GM19452 (cell line): ENCODE measurements around the gene SLX4.

ENCODE experiments used
- ATAC-seq: cut with Tn5 transposase; IDR thresholded peaks from one replicate; pipeline ENCODE4 v1.9.1; 2021; ENCODE audit not compliant: unreplicated experiment

The SLX4 gene

DNA sequence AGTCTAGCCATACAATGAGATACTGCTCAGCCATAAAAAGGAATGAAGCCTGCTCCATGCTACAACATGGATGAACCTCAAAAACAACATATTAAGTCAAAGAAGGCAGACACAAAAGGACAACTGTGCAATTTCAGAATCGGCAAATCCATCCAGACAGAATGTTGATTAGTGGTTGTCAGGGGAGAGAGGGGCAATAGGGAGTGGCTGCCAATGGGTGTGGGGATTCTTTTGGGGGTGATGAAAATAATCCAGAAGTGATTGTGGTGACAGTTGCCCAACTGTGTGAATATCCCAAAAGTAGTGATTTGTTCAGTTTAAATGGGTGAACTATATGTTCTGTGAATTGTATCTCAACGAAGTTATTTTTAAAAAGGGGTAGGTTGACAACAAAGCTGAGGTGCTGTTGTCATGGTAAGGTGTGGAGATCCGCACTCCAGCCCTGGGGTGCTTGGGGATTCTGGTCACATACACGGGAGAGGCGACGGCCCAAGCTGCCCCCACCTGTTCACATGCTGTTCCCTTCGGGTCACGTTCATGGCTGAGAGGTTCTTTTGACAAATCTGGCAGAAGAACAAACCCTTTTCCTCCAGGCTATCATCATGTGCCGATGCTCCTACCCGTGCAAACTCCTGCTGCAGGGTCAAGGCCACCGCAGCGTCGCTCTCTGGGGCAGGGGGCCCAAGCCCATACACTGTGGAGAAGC is 9.6 kb downstream of the SLX4 start:
- ATAC-seq = no peak

DNA sequence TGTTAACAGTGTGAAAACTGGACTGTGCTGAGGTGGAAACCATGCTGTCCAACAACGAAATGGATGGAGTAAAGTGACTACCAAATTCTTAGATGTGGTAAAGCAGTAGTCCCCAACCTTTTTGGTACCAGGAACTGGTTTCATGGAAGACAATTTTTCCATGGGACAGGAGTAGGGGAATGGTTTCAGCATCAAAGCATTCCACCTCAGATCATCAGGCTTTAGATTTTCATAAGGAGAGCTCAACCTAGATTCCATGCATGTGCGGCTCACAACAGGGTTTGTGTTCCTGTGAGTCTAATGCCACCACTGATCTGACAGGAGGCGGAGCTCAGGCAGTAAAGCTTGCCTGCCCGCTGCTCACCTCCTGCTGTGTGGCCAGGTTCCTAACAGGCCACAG is 11.5 kb downstream of the SLX4 start:
- no peak for ATAC-seq

DNA sequence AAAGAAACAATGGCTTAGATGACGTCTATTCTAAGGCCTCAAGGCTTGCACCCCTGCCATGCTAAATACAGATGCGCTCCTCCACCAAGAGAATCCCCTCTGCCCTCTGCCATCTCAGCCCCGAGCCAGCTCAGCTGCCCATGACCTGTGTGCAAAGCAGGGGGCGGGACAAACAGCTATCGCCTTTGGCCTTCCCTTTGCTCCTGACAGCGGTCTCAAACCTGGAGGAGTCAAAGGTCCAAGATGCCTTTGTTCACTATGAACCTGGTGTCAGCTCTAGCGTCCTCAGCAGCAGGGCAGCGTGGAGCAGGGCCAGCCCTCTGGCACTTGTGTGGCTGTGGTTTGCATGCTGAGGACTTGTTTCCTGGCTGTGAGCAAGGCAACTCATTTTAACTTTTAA is 12.3 kb downstream of the SLX4 start:
- no peak for ATAC-seq

DNA sequence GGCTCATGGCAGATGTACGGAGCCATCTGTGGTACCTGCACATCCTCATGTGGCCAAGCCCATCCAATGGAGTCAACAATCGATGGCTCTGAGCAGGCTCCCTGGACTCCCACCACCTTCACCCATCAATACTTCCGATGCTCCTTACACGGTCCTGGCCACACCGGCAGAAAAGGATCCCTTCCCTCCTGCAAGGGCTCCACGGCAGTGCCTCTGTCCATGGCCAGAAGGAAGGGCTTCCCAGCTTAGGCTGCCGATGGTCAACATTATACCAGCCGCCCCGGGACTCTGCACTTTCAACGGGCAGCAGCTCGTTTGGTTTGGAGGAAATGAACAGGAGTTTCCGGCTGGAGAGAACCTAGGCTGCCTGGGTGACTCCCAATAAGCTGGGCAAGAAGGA is 13.2 kb downstream of the SLX4 start:
- no peak for ATAC-seq

DNA sequence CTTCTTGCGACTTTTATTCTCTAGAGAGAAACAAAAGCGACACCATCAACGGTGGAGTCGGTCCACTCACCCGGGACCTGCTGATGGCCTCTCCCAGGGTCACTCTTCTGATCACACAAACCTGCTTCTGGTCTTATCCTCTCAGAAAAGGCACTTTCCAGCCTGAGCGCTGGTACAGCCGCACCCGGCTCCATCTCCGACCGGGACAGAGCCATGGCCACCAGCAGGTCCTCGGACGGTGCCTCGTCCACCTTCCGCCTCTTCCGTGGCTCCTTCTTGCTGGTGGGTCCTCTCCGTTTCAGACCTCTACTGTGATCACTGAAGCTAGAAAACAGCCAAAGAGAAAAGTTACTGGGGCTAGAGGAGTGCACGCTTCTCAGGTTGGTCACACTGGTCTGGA is 13.7 kb downstream of the SLX4 start:
- ATAC-seq = no peak

DNA sequence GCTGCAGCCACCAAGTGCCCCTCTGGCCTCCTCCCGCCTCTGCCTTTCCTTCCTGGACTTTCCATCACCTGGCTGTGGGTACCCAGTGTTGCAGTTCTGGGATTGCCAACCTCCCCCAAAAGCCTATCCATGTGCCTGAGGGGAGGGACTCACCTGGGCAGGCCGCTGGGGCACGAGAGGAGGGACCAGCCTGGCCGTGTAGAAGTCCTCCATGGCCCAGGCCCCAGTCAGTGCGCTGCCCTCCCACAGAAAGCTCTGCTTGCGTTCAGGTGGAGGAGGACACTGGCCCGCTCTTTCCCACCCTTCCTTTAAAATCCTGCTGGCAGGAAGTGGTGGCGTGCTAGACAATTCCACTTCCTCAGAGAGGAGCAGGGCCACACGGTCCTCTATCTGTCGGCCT is 14.2 kb downstream of the SLX4 start:
- ATAC-seq = no peak

DNA sequence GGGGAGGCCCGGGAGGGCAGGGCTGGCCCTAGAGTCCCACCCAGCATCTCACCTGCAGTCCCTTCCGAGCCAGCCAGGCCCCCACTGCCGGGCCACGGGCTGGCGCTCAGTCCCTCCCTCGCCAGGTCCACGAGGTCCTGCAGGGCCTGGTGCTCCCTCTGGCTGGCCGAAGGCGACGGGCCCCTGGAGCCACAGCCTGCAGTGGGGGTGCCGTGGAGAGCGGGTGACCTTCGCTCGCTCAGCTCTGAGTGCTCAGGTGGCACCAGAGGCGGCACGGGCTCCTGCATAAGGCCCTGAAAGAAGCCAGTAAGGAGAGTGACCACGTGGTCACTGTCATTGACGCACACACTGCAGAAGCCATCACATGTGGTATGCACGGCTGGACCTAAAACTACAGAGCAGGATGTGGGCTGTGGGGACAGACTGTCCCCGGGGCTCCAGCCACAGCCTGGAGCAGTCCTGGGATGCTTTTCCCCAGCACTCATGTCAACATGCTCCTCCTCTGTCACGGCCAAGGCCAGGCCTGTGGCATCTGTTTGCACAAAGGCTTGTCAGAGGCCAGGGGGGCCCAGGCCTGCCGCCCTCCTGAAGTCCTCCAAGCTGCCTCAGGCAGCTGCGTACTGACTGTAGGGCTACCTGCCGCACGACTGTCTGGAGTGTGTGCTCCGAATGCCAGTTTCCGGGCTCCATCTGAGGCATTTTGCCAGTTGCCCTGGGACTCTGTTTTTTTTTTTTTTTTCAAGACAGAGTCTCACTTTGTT is 15.1 kb downstream of the SLX4 start:
- ATAC-seq = no peak

DNA sequence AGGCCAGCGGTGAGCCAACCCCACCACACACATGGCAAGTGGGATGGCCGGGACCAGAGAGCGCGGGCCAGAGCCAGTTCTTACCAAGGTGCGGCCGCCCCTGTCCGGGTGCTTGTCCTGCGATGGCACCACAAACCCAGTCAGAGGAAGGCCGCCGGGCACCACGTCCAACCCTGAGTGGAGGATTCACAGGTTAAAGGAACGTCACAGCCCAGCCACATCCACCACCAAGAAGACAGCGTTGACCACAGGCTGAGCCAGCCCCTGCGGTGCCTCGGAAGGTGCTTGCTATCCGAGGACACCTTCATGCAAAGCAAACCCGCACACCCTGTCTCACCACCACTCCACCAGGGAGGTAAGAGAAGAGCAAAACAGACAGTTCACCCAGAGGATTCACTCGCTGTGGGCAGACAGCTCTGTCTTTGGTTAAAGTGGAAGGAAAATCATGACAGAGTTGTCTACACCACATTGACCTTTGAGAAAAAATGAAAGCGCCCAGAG is 15.8 kb downstream of the SLX4 start:
- ATAC-seq = no peak

DNA sequence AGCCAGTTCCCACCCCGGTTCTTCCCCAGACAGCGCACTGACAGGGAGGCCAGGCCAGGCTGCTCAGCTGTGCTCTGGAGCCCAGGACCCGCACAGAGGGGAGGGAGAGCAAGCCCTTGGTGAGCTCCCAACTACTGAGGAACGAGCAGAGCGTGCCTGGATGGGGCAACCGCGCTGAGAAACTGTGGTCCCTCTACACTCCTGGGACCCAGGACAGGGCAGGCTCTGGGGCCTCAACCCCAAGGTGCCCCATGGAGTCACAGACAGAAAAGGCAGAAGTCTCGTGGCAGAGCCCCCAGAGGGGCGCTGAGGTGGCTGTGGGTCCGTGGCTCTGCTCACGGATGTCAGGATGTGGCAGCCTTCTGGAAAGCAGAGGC is 16.3 kb downstream of the SLX4 start:
- ATAC-seq = no peak

DNA sequence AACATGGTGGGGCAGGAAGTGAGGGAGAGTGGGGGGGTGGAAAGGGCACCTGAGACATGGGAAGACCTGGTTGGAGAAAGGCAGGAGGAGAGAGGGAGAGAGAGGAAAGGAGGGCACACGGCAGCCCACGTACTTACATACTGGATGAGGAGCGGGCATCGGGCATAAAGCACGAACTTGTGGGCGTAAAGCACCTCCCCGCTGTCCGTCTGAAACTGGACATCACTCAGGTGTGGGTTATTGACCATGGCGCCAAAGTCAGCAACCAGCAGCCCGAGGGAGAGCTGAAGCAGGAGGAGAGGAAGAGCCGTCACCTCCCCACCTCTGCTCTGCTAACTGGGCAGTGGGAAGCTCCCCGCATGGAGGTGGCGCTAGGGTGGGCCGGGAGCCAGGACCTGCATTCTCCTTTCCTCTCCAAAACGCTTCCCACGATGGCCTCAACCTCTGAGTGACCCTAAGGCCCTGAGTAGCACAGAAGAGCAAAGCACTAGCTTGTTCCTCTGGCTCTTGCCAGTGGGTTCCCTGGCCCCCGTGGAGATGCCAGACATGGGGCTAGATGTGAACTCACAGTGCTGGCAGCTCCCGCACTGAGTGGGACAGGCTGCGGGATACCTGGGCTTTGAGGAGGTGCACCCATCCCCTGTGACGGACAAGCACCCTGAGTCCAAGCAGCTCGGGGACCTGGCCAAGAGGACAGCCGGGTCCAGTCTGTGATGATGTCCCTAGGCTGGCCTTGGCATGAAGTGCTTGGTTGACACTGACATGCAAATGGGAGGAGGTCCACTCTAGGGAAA is 16.9 kb downstream of the SLX4 start:
- no peak for ATAC-seq

DNA sequence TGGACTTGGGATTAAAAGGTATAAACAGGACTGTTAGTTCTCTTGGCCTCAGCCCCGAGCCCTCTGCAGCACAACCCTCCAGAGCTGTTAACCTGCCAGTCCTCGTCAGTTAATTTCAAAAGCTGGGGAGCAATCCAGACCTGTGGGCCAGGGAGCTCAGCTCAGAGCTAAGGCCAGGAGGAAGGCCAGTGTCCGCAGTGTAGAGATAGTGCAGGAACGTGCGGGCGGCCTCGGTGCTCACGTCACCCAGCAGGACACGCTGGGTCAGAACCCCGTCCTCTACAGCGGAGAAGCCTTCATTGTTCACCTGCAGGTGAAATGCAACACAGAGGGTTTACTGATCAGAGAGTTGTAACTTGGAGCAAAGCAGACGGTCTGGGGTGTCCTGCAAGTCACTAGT is 18.8 kb downstream of the SLX4 start:
- ATAC-seq = no peak

DNA sequence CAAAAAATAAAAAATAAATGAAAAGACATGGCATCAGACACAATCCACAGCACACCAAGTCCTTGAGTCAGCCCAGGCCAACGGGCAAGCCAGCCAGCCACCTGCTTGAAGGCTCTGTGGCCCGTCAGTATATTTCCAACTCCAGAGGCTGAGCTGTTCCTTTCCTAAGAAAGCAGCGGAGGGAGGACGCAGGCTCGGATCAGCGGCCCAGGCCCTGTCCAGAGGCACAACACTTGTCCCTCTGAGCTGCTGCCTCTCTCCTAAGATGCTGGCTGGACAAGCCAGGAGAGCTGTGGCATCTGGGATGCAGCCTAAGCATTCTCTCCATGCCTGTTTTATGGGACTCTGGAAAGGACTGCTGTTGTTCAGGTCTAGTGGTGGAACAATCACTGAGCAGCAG is 19.4 kb downstream of the SLX4 start:
- no peak for ATAC-seq

DNA sequence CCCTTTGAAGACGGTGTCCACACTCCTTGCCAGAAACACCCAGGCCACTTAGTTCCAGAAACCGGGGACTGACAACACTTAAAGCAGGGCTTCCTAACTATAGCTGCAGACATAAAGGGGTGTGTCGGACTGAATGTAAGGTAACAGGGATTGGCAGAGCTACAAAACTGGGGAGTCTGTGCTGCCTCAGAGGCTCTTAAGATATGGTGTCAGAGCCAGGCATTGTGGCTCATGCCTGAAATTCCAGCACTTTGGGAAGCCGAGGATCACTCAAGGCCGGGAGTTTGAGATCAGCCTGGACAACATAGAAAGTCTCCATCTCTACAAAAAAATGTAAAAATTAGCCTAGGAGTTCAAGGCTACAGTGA is 20.0 kb downstream of the SLX4 start:
- no peak for ATAC-seq

DNA sequence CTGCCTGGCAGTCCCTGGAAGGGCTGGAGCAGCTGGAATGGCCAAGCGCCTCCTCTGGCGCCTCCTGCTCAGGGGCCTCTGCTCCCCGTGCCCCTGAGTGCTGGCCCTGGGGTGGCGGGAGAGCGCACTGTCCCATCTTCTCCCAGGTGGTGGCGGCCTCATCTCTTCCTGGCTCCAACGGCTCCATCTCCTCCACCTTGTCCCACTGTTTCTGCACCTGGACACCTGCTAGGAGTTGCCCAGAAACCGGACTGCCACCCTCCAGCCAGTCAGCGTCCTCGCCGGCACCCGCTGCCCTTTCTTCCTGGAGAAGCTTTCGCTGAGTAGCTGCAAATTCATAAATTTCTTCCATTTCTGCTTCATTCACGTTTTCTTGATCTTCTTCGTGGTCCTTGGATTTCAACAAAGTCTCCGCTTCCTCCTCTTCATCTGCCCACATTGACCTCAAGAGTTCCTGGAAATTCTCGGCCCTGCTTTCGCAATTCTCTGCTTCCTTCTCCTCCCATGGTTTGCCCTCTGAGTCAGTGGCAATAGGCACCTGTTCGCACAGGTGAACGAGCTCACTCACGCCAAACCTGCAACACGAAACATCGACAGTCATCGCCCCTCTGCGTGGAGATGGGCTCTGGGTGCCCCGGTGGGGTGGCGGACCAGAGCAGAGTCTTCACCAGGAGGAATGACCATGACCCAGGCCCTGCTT is 20.5 kb downstream of the SLX4 start:
- ATAC-seq = no peak

DNA sequence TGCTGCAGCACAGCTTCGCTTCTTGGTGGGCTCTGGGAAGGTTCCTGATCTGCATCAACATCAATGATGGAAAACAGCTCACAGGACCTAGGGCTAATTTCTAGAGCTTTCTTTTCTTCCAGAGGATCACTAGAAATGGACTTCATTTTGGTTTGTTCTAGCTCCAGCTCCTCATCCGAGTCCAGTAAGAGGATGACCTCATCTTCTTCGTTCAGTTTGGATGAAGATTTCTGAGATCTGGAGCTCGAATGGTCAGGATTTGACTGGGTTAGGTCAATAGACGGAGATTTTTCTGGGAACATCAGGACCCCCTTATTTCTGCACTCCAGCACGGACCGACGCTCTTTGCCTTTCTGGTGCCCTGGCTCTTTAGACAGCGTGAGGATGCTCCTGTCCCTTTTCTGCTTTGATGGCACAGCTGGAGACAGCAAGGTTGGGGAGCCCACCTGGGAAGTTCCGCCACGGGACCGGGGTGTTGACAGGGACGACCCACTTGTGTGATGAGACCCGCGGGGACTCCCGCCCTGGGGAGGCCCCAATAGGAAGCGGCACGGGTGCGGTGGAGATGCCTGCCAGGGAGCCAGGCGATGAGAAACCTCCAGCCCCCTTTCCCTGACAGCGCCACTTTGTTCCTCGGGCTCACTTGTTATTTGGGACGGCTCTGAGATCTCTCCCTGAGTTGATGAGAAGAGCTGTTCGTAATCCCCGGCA is 21.3 kb downstream of the SLX4 start:
- ATAC-seq = no peak

DNA sequence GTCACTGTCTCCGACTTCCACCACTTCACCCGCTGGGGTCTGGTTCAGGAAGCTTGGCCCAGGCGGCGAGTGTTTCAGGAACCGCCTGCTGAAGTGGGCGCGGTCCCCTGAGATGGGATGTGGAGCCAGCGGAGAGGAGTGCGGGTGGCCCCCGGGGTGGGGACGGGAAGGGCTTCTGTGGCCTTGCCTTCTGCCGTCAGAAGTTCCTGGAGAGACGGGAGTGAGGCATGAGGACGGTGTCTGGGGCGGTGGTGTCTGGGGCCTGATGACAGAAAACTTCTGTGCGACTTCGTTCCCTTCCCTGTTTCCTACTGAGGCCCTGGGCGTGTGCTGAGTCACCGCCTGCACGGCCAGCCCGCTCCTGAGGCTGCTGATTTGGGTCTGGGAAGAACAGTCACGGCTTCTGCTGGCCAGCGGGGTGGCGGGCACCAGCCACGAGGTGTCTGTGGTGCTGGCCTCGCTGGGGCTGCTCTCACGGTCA is 21.9 kb downstream of the SLX4 start:
- ATAC-seq = no peak

DNA sequence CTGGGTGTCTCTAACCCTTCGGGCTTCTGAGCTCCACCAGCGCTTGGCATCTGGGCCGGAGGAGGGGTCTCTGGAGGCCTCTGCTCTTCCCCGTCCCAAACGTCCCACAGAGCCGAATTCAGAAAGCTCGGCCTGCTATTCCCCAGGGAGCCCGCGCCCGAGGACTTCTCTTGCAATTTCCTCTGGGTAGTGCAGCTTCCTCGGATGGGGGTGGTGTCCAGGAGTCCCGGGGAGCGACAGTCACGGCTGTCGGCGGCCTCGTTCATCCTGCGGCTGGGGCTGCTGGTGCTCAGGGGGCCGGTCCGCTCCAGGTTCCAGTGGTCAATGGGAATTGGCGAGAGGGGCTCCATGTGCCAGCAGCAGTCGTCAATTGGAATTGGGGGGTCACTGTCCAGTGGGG is 22.4 kb downstream of the SLX4 start:
- no peak for ATAC-seq

DNA sequence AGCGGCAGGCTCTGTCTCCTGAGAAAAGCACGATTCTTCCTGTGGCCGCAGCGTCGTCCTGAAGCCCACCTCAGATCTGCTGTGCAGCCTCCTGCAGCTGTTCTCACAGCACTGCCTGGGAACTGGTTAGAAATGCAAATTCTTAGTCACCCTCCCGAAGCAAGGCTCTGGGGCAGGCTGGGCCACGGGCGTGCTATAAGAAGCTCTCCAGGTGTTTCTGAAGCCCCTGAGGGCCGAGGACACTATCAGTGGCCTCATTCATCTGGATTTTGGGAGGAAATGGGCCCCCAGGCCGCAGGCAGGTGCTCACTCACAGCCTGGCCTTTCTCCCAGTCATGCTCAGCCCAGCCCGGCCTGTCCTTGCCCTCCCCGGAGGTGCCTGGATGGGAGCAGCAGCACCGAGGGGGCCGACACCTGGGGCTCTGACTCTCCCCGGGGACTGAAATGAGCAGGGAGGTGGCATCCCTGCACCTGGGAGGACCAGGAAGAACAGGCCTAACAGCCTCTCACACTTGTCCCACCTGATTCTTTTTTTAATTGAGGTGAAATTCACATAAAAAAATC is 23.8 kb downstream of the SLX4 start:
- no peak for ATAC-seq

DNA sequence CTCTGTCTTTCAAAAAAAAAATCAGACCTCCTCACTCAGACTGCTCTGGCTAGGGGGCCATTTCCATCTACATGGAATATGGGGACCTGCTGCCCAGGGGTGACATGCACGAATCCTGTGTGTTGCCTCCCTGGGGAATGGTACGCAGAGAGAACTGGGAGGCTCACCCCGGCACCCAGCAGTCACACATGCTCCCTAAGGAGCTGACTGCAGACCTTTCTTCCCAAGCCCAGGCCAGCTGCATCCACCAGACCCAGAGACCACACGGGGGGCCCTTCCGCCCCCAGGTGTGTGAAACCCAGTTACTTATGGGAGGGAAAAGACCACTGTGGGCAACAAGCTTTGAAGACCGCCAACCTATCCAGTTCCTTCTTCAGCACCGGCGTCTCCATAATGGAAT is 27.0 kb downstream of the SLX4 start:
- ATAC-seq = no peak

DNA sequence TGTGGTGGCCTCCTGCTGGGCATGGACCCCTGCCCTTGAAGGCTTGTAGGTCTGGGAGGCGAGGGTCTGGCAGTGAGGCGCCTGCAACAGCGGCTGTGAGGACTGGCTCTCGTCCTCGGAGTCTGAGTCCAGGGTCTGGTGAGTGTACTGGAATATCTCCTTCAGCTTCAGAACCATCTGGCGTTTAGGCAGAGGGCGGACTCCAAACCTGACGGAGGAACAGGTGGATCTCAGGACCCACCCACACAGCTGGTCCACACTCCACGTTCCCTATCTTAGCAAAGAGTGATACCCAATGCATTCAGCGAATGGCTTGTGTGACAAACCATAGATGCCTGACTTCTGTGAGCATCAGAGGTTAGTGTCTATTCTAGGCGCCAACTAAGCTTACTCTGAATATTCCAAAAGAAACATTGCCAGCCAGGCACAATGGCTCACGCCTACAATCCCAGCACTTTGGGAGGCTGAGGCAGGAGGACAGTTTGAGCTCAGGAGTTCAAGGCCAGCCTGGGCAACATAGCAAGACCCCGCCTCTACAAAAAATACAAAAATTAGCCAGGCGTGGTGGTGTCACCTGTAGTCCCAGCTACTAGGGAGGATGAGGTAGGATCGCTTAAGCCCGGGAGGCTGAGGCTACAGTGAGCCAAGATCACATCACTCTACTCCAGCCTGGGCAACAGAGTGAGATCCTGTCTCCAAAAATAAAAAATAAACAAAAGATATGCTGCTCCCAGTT is 27.9 kb downstream of the SLX4 start:
- ATAC-seq = no peak
